Astrocyte (in vitro differentiated cells and primary cell): ENCODE results near the gene RASGRF2.

ENCODE experiments used
- EZH2 ChIP-seq: IDR thresholded peaks from 2 replicates; pipeline ENCODE4 v1.6.1; 2012; ENCODE audit warnings: mild to moderate bottlenecking, low read length, inconsistent platforms; ENCODE audit not compliant: insufficient read depth
- TF ChIP-seq, protein P1 (sequence below): IDR thresholded peaks from 2 replicates; pipeline ENCODE4 v1.5.1; 2011; ENCODE audit warnings: low read depth, mild to moderate bottlenecking, inconsistent platforms, low read length, moderate library complexity; ENCODE audit not compliant: insufficient read depth

DNA sequence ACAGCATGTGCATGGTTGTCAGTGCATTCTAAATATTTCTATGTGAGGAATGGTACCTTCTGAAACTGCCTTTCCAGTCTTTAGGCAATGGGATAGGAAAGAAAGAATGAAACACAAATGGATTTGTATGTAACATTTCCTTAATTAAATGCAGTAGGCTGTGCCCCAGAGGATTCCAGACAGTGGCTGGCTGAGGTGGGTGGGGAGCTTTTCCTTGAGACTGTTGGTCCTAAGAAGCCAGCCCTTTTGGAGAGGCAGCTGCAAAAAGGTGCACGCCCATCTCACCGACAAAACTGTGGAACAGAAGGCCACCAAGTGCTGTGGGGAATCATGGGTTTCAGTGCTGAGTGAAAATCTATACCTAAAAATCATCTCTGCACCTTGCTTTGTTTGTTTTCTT is 266.1 kb downstream of the RASGRF2 start:
- TF ChIP-seq, protein P1, sequence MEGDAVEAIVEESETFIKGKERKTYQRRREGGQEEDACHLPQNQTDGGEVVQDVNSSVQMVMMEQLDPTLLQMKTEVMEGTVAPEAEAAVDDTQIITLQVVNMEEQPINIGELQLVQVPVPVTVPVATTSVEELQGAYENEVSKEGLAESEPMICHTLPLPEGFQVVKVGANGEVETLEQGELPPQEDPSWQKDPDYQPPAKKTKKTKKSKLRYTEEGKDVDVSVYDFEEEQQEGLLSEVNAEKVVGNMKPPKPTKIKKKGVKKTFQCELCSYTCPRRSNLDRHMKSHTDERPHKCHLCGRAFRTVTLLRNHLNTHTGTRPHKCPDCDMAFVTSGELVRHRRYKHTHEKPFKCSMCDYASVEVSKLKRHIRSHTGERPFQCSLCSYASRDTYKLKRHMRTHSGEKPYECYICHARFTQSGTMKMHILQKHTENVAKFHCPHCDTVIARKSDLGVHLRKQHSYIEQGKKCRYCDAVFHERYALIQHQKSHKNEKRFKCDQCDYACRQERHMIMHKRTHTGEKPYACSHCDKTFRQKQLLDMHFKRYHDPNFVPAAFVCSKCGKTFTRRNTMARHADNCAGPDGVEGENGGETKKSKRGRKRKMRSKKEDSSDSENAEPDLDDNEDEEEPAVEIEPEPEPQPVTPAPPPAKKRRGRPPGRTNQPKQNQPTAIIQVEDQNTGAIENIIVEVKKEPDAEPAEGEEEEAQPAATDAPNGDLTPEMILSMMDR: no peak
- TF ChIP-seq EZH2: no peak
